A549 (cell line): Measurements from ENCODE around the gene LATS2. TPM values are rescaled to one million over a fixed set of nuclear protein-coding genes. Genes with fewer than 3 reads are reported as not detected.

Source experiments
- ATAC-seq, 2 experiments: fragments of 200-7000 bp in 1 of 2; fragments of >200 bp in 1 of 2; cut with Nextera tagmentation in 1 of 2; cut with Tn5 transposase in 1 of 2; 3 replicates each; pipeline versions ENCODE4 v1.8.0 to v1.9.1; 2018 to 2020; ENCODE audit warnings: mild to moderate bottlenecking in 1 of 2, moderate library complexity in 1 of 2
- CTCF ChIA-PET: fragments of 300-600 bp; sonication (Branson Sonifier 250); formaldehyde crosslinking; extraction: SDS; loops from one replicate; lab custom pipeline; 2021; ENCODE audit warnings: antibody characterized with exemption, inconsistent platforms; lab: Yijun Ruan, JAX
- POLR2A ChIA-PET: fragments of 350-600 bp; formaldehyde crosslinking; extraction: SDS; loops from one replicate; lab custom pipeline; 2021; ENCODE audit warnings: antibody characterized with exemption, inconsistent platforms; lab: Yijun Ruan, JAX
- DNase-seq, 2 experiments: peaks; one replicate each; pipeline versions ENCODE4 v3.0.0 to v3.0.0-alpha.2; 2011 to 2016; ENCODE audit warnings: low read depth in 1 of 2, low spot score in 1 of 2
- FAIRE-seq: peaks from 2 replicates; lab custom pipeline; 2011; peaks lifted over from hg19 to GRCh38; lab: Jason Lieb, UNC
- H3K27ac ChIP-seq, 2 experiments: fragments of >200 bp; sonication (Bioruptor Twin); formaldehyde crosslinking; 3 replicates each; pipeline ENCODE4 v1.5.1; 2016 to 2017
- H3K4me1 ChIP-seq: fragments of >200 bp; sonication (Bioruptor Twin); formaldehyde crosslinking; 3 replicates; pipeline ENCODE4 v1.6.1; 2016
- H3K4me2 ChIP-seq: fragments of >200 bp; sonication (Bioruptor Twin); formaldehyde crosslinking; 3 replicates; pipeline ENCODE4 v1.6.1; 2016
- H3K4me3 ChIP-seq: fragments of >200 bp; sonication (Bioruptor Twin); formaldehyde crosslinking; 3 replicates; pipeline ENCODE4 v1.5.1; 2016
- H3K9me3 ChIP-seq: fragments of >200 bp; sonication (Bioruptor Twin); formaldehyde crosslinking; 3 replicates; pipeline ENCODE4 v1.6.1; 2016
- CBX2 ChIP-seq: fragments of 200-600 bp; sonication (generic); IDR thresholded peaks from 2 replicates; pipeline ENCODE4 v1.6.1; 2016; ENCODE audit warnings: low read depth, mild to moderate bottlenecking, borderline replicate concordance
- CHD2 ChIP-seq: fragments of 150-350 bp; IDR thresholded peaks from 2 replicates; pipeline ENCODE4 v1.6.1; 2014; ENCODE audit warnings: low read length; ENCODE audit not compliant: partially characterized antibody
- CHD4 ChIP-seq: fragments of 200-600 bp; sonication (generic); IDR thresholded peaks from 2 replicates; pipeline ENCODE4 v1.6.1; 2016; ENCODE audit warnings: antibody characterized with exemption, mild to moderate bottlenecking, borderline replicate concordance
- EHF ChIP-seq: fragments of 250-450 bp; sonication (Bioruptor Pico); IDR thresholded peaks from 2 replicates; pipeline ENCODE4 v1.5.0; 2020; ENCODE audit warnings: mild to moderate bottlenecking
- EHMT2 ChIP-seq: fragments of 200-600 bp; sonication (generic); IDR thresholded peaks from 2 replicates; pipeline ENCODE4 v1.6.1; 2016; ENCODE audit warnings: antibody characterized with exemption, low read depth, mild to moderate bottlenecking, moderate library complexity
- EP300 ChIP-seq, 2 experiments: fragments of >200 bp; sonication (Bioruptor Twin); formaldehyde crosslinking; IDR thresholded peaks; 2 replicates in 1 of 2; 3 replicates in 1 of 2; pipeline ENCODE4 v1.6.1; 2016 to 2017
- ESRRA ChIP-seq: fragments of 150-350 bp; IDR thresholded peaks from 2 replicates; pipeline ENCODE4 v1.6.1; 2014; ENCODE audit warnings: mild to moderate bottlenecking, low read length, borderline replicate concordance
- FOSL2 ChIP-seq, 2 experiments: fragments of 450-650 bp in 1 of 2; fragments of >200 bp in 1 of 2; sonication (Bioruptor Twin) in 1 of 2; formaldehyde crosslinking; IDR thresholded peaks; 2 replicates each; pipeline versions ENCODE4 v1.5.0 to v1.6.1; 2016 to 2020; ENCODE audit warnings: mild to moderate bottlenecking in 1 of 2, moderate library complexity in 1 of 2
- GATA3 ChIP-seq: IDR thresholded peaks from 2 replicates; pipeline ENCODE4 v1.6.1; 2012; ENCODE audit warnings: borderline replicate concordance
- HMGXB4 ChIP-seq: fragments of 250-450 bp; sonication (Bioruptor Pico); IDR thresholded peaks from 2 replicates; pipeline ENCODE4 v1.5.0; 2021; ENCODE audit warnings: mild to moderate bottlenecking, moderate library complexity, borderline replicate concordance
- HOXB13 ChIP-seq: fragments of 250-450 bp; sonication (Bioruptor Pico); IDR thresholded peaks from 2 replicates; pipeline ENCODE4 v1.5.0; 2020; ENCODE audit warnings: low read depth, mild to moderate bottlenecking, moderate library complexity
- KDM1A ChIP-seq: fragments of 200-600 bp; sonication (generic); IDR thresholded peaks from 2 replicates; pipeline ENCODE4 v1.6.1; 2016; ENCODE audit warnings: low read depth, mild to moderate bottlenecking
- KDM5A ChIP-seq: fragments of 200-600 bp; sonication (generic); IDR thresholded peaks from 2 replicates; pipeline ENCODE4 v1.6.1; 2016; ENCODE audit warnings: antibody characterized with exemption, mild to moderate bottlenecking
- MYC ChIP-seq: IDR thresholded peaks from 2 replicates; pipeline ENCODE4 v1.6.1; 2012; ENCODE audit warnings: mild to moderate bottlenecking, inconsistent platforms, low read length, improper control_type of control experiment, borderline replicate concordance
- NFE2L2 ChIP-seq: fragments of 150-350 bp; conservative IDR thresholded peaks from 2 replicates; pipeline ENCODE4 v1.6.1; 2014; ENCODE audit warnings: low read length
- NR3C1 ChIP-seq: fragments of >200 bp; sonication (Bioruptor Twin); formaldehyde crosslinking; IDR thresholded peaks from 3 replicates; pipeline ENCODE4 v1.6.1; 2017
- PHF8 ChIP-seq: fragments of 200-600 bp; sonication (generic); IDR thresholded peaks from 2 replicates; pipeline ENCODE4 v1.6.1; 2016; ENCODE audit warnings: low read depth, mild to moderate bottlenecking, antibody characterized with exemption, moderate library complexity, borderline replicate concordance
- POLR2AphosphoS2 ChIP-seq: conservative IDR thresholded peaks from 2 replicates; pipeline ENCODE4 v1.6.1; 2012; ENCODE audit warnings: low read length, improper control_type of control experiment, inconsistent platforms
- RARB ChIP-seq: fragments of 250-450 bp; sonication (Bioruptor Pico); IDR thresholded peaks from 2 replicates; pipeline ENCODE4 v1.8.0; 2021; ENCODE audit warnings: mild to moderate bottlenecking, moderate library complexity
- RCOR1 ChIP-seq: fragments of 150-350 bp; IDR thresholded peaks from 2 replicates; pipeline ENCODE4 v1.6.1; 2014; ENCODE audit warnings: antibody characterized with exemption, low read length, low read depth
- TFCP2L1 ChIP-seq: fragments of 250-450 bp; sonication (Bioruptor Pico); IDR thresholded peaks from 2 replicates; pipeline ENCODE4 v1.5.0; 2021; ENCODE audit warnings: mild to moderate bottlenecking
- USF2 ChIP-seq: fragments of 450-650 bp; IDR thresholded peaks from 2 replicates; pipeline ENCODE4 v1.6.1; 2014; ENCODE audit warnings: antibody characterized with exemption
- ZFP36 ChIP-seq: fragments of 450-650 bp; IDR thresholded peaks from 2 replicates; pipeline ENCODE4 v1.6.1; 2014; ENCODE audit warnings: borderline replicate concordance; ENCODE audit not compliant: partially characterized antibody
- ZSCAN20 ChIP-seq: fragments of 250-450 bp; sonication (Bioruptor Pico); IDR thresholded peaks from 2 replicates; pipeline ENCODE4 v1.8.0; 2022; ENCODE audit warnings: mild to moderate bottlenecking, moderate library complexity
- WGBS: methylation state at CpG from one replicate; pipeline ENCODE4 v1.1.6; 2017; ENCODE audit errors: missing lambda C conversion rate; 5-methylcytosine and 5-hydroxymethylcytosine counted together
- polyA plus RNA-seq, 4 experiments: library from polyadenylated mRNA; depleted of rRNA in 3 of 4; stranded (reverse); fragments of >200 nt; fragmentation: RNase III in 1 of 4; extraction: RNeasy Plus Mini Kit Qiagen cat#74134 plus additional on column Dnase treatment in 1 of 4; gene quantifications; 2 replicates in 3 of 4; 3 replicates in 1 of 4; pipeline ENCODE4 v1.2.3, GENCODE V29; 2011 to 2017
- TF ChIP-seq, protein P1 (sequence below): IDR thresholded peaks from 2 replicates; pipeline ENCODE4 v1.6.1; 2012
- TF ChIP-seq, protein P2 (sequence below): fragments of >200 bp; sonication (Bioruptor Twin); formaldehyde crosslinking; IDR thresholded peaks from 3 replicates; pipeline ENCODE4 v1.6.1; 2016

Gene LATS2
- polyA plus RNA-seq, 2 of the 4 experiments (the other 2 are of a cell fraction) = 7.8 to 7.9 TPM

- CTCF ChIA-PET = interaction anchor here (1.2 to 1.7 kb wide), 3 partner anchors 11 to 37 kb away, joined by 3 to 4 read pairs (median 3); no protein-coding TSS in a partner anchor
- H3K4me2 ChIP-seq = no peak overlapping the region
- H3K4me1 ChIP-seq = peaks cover 21% of the 10 kb centered on the region
- DNase-seq = no peak
- no peak for TF ChIP-seq ESRRA
- no peak for TF ChIP-seq USF2
- no peak for TF ChIP-seq HMGXB4 (CRISPR knock-in tag)
- no peak for TF ChIP-seq FOSL2 (IDR thresholded peaks at IDR 0.05)
- TF ChIP-seq FOSL2 (CRISPR knock-in tag; IDR thresholded peaks at IDR 0.05) = no peak
- no peak for TF ChIP-seq MYC
- TF ChIP-seq NFE2L2 = no peak
- TF ChIP-seq, protein P1, sequence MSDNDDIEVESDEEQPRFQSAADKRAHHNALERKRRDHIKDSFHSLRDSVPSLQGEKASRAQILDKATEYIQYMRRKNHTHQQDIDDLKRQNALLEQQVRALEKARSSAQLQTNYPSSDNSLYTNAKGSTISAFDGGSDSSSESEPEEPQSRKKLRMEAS = no peak
- TF ChIP-seq HOXB13 (CRISPR knock-in tag) = no peak
- no peak for TF ChIP-seq GATA3
- TF ChIP-seq RARB (CRISPR knock-in tag) = no peak
- TF ChIP-seq EP300 (IDR thresholded peaks at IDR 0.05) = no peak
- TF ChIP-seq RCOR1 = no peak
- TF ChIP-seq KDM1A = no peak
- TF ChIP-seq ZFP36 = no peak
- TF ChIP-seq TFCP2L1 (CRISPR knock-in tag) = no peak
- no peak for TF ChIP-seq CBX2
- TF ChIP-seq, all 56 proteins: peak for 0
- ATAC-seq (no peak), FAIRE-seq (no peak)
- Histone ChIP-seq H3K4me3 (no peak overlapping the region), H3K9me3 (no peaks in the 10 kb centered on the region), H3K27ac (no peak overlapping the region)
- POLR2A ChIA-PET = no interaction called here
- 96% methylated on average over 7 of the region's 7 CpGs for WGBS
Observed at GRCh38 chr13:20994441-20994821, 67.0 kb downstream of the LATS2 start.

GRCh38 chr13:20993661-20994440 is 67.5 kb downstream of the LATS2 start:
- 88% methylated on average over 13 of the region's 13 CpGs for WGBS

More at GRCh38 chr13:20993661-20994440, 67.5 kb downstream of the LATS2 start:
- POLR2A ChIA-PET = no interaction called here
- ATAC-seq = no peak
- Histone ChIP-seq H3K27ac (no peak overlapping the region), H3K9me3 (no peaks in the 10 kb centered on the region), H3K4me2 (no peak overlapping the region), H3K4me3 (no peak overlapping the region), H3K4me1 (peaks cover 21% of the 10 kb centered on the region)
- FAIRE-seq = no peak
- no peak for DNase-seq
- TF ChIP-seq CHD4 (no peak), HOXB13 (CRISPR knock-in tag) (no peak), ZFP36 (no peak), ESRRA (no peak), KDM5A (no peak), NR3C1 (no peak), ZSCAN20 (CRISPR knock-in tag) (no peak), CHD2 (no peak), EHMT2 (no peak), CBX2 (no peak), PHF8 (no peak), POLR2AphosphoS2 (no peak), EHF (no peak)
- TF ChIP-seq, protein P2, sequence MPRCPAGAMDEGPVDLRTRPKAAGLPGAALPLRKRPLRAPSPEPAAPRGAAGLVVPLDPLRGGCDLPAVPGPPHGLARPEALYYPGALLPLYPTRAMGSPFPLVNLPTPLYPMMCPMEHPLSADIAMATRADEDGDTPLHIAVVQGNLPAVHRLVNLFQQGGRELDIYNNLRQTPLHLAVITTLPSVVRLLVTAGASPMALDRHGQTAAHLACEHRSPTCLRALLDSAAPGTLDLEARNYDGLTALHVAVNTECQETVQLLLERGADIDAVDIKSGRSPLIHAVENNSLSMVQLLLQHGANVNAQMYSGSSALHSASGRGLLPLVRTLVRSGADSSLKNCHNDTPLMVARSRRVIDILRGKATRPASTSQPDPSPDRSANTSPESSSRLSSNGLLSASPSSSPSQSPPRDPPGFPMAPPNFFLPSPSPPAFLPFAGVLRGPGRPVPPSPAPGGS = no peak
- CTCF ChIA-PET = interaction anchor here (1.2 to 1.3 kb wide), 2 partner anchors 11 to 68 kb away, joined by 3 read pairs; no protein-coding TSS in a partner anchor
